Uterus (tissue), 2 donors: ENCODE measurements around the gene CASZ1.

Experiments used
- POLR2A ChIP-seq, 2 donors: fragments of 450-650 bp; IDR thresholded peaks; one replicate each; pipeline ENCODE4 v1.6.1; 2016; ENCODE audit warnings: antibody characterized with exemption in 2 of 2, mild to moderate bottlenecking in 1 of 2, moderate library complexity in 1 of 2
- TF ChIP-seq, protein P1 (sequence below), 4 experiments: fragments of 200-600 bp in 2 of 4; fragments of 450-650 bp in 2 of 4; sonication (generic) in 2 of 4; IDR thresholded peaks; one replicate each; pipeline ENCODE4 v1.5.1; 2016 to 2019; ENCODE audit warnings: antibody characterized with exemption in 4 of 4, mild to moderate bottlenecking in 2 of 4, moderate library complexity in 1 of 4

DNA sequence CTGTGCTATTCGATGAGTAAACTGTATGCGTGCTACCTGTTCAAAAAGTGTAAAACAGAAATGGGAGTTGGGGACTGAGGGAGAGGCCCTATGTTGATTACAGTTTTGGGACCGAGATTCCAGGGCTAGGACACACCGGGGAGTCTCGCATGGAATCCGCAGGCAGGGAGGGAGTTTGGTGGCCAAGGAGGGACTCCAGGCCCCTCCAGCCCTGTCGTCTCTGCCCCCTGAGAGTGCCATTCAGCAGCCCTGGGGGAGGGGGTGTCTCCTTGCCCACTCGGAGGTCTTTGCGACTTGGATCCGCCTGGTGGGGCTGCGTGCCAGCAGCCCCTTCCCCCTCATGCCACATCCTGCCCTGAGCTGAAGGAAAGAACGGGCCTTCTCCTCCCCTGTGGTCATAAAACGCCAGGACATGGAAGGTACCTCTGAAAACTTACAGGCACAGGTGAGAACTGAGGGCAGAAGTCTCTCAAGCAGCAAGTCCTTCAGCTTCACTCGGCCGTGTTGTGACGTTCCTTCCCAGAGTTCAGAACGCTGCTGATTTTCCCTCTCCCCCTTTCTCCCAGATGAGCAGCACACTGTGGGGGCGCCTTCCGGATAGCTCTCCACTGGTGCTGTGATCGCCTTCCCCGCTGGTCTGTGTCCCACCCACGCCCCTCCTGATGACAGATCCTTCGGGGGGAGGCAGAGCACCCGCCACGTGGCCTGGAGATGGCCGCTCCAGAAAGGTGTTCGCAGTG is 180.3 kb downstream of the CASZ1 start:
- no peak for TF ChIP-seq POLR2A (IDR thresholded peaks at IDR 0.05)
- TF ChIP-seq, protein P1, sequence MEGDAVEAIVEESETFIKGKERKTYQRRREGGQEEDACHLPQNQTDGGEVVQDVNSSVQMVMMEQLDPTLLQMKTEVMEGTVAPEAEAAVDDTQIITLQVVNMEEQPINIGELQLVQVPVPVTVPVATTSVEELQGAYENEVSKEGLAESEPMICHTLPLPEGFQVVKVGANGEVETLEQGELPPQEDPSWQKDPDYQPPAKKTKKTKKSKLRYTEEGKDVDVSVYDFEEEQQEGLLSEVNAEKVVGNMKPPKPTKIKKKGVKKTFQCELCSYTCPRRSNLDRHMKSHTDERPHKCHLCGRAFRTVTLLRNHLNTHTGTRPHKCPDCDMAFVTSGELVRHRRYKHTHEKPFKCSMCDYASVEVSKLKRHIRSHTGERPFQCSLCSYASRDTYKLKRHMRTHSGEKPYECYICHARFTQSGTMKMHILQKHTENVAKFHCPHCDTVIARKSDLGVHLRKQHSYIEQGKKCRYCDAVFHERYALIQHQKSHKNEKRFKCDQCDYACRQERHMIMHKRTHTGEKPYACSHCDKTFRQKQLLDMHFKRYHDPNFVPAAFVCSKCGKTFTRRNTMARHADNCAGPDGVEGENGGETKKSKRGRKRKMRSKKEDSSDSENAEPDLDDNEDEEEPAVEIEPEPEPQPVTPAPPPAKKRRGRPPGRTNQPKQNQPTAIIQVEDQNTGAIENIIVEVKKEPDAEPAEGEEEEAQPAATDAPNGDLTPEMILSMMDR (IDR thresholded peaks at IDR 0.05) = no peak
